Common myeloid progenitor, CD34-positive (primary cell): ENCODE data around the gene SEC61A2.

Source experiments
- CTCF ChIA-PET: fragments of 350-600 bp; sonication (Branson Sonifier 250); formaldehyde crosslinking; loops from one replicate; lab custom pipeline; 2021; ENCODE audit warnings: antibody characterized with exemption; lab: Charles Lee
- POLR2A ChIA-PET: fragments of 350-600 bp; sonication (Branson Sonifier 250); formaldehyde crosslinking; loops from one replicate; lab custom pipeline; 2021; ENCODE audit warnings: antibody characterized with exemption; lab: Charles Lee
- DNase-seq, 3 donors: peaks; one replicate each; pipeline versions ENCODE4 v3.0.0 to v3.0.0-alpha.2; 2013
- H3K27ac ChIP-seq, 2 experiments: 1 replicate in 1 of 2; 2 replicates in 1 of 2; pipeline ENCODE4 v1.7.0; 2013; ENCODE audit warnings: inconsistent platforms in 2 of 2, low read length in 2 of 2, mild to moderate bottlenecking in 2 of 2, low read depth in 1 of 2, moderate library complexity in 1 of 2; ENCODE audit not compliant: severe bottlenecking in 2 of 2, insufficient read depth in 1 of 2, poor library complexity in 1 of 2
- H3K27me3 ChIP-seq, 5 experiments: replicated peaks in 2 of 5; 1 replicate in 3 of 5; 2 replicates in 2 of 5; pipeline versions ENCODE4 v1.6.1 to v1.7.0; 2013; ENCODE audit warnings: low read length in 4 of 5, mild to moderate bottlenecking in 2 of 5, moderate library complexity in 2 of 5, inconsistent platforms in 1 of 5; ENCODE audit not compliant: insufficient read depth in 5 of 5, control insufficient read depth in 4 of 5
- H3K36me3 ChIP-seq, 4 experiments: 1 replicate in 2 of 4; 2 replicates in 2 of 4; pipeline versions ENCODE4 v1.6.1 to v1.7.0; 2013; ENCODE audit warnings: low read length in 3 of 4, control low read depth in 1 of 4, mild to moderate bottlenecking in 1 of 4; ENCODE audit not compliant: control insufficient read depth in 4 of 4, insufficient read depth in 4 of 4
- H3K4me1 ChIP-seq, 4 experiments: 1 replicate in 3 of 4; 2 replicates in 1 of 4; pipeline versions ENCODE4 v1.6.1 to v1.7.1; 2013; ENCODE audit warnings: low read length in 3 of 4, mild to moderate bottlenecking in 3 of 4, control low read depth in 1 of 4, inconsistent platforms in 1 of 4, moderate library complexity in 1 of 4; ENCODE audit not compliant: control insufficient read depth in 4 of 4, insufficient read depth in 4 of 4; ENCODE audit errors: control extremely low read depth in 1 of 4
- H3K4me3 ChIP-seq, 7 experiments: 1 replicate in 4 of 7; 2 replicates in 3 of 7; pipeline versions ENCODE4 v1.5.1 to v1.7.0; 2013; ENCODE audit warnings: mild to moderate bottlenecking in 7 of 7, low read length in 6 of 7, moderate library complexity in 6 of 7, inconsistent platforms in 2 of 7, low read depth in 2 of 7, control low read depth in 1 of 7; ENCODE audit not compliant: insufficient read depth in 4 of 7, control insufficient read depth in 1 of 7; ENCODE audit errors: extremely low read depth in 1 of 7
- H3K9me3 ChIP-seq, 5 experiments: 1 replicate in 4 of 5; 2 replicates in 1 of 5; pipeline versions ENCODE4 v1.6.1 to v1.7.1; 2013; ENCODE audit warnings: low read length in 4 of 5, mild to moderate bottlenecking in 2 of 5, inconsistent platforms in 1 of 5, low read depth in 1 of 5, moderate library complexity in 1 of 5; ENCODE audit not compliant: control insufficient read depth in 4 of 5, insufficient read depth in 2 of 5; ENCODE audit errors: control extremely low read depth in 1 of 5
- WGBS: methylation state at CpG from one replicate; pipeline ENCODE4 v1.1.5; 2013; ENCODE audit not compliant: insufficient coverage; 5-methylcytosine and 5-hydroxymethylcytosine counted together

SEC61A2 gene

GRCh38 chr10:12097791-12098190 lies 31.7 kb upstream of the SEC61A2 start:
- Histone ChIP-seq H3K36me3 (peaks cover 19 to 63% (median 43%) of the 10 kb centered on the region in 4 experiments), H3K9me3 (no peaks in the 10 kb centered on the region), H3K27ac (no peak overlapping the region), H3K4me1 (no peaks in the 10 kb centered on the region), H3K4me3 (no peak overlapping the region), H3K27me3 (no peaks in the 10 kb centered on the region)
- ChIA-PET POLR2A (no interaction called here), CTCF (interaction anchor here (0.6 to 2.4 kb wide), 2 partner anchors 10 to 949 kb away, joined by 3 to 7 read pairs; no protein-coding TSS in a partner anchor)
- DNase-seq, result no peak
- 97% methylated on average over 3 of the region's 5 CpGs for WGBS

GRCh38 chr10:12098966-12099365 lies 30.5 kb upstream of the SEC61A2 start:
- Histone ChIP-seq H3K27ac (no peak overlapping the region), H3K27me3 (no peaks in the 10 kb centered on the region), H3K4me1 (no peaks in the 10 kb centered on the region), H3K4me3 (no peak overlapping the region), H3K36me3 (peaks cover 17 to 61% (median 42%) of the 10 kb centered on the region in 4 experiments), H3K9me3 (no peaks in the 10 kb centered on the region)
- ChIA-PET POLR2A (no interaction called here), CTCF (interaction anchor here (2.4 kb wide), 1 partner anchor 9 kb away, joined by 7 read pairs; no protein-coding TSS in a partner anchor)
- no peak for DNase-seq
- WGBS, result 92% methylated on average over 2 of the region's 4 CpGs

- H3K4me1 ChIP-seq, result no peaks in the 10 kb centered on the region
- whole genome bisulfite sequencing, result 93% methylated on average over 3 of the region's 4 CpGs
- POLR2A ChIA-PET, result no interaction called here
- H3K4me3 ChIP-seq, result no peak overlapping the region
- H3K27ac ChIP-seq, result no peak overlapping the region
- no peaks in the 10 kb centered on the region for H3K9me3 ChIP-seq
- peaks cover 18 to 70% (median 50%) of the 10 kb centered on the region in 4 experiments for H3K36me3 ChIP-seq
- H3K27me3 ChIP-seq, result no peaks in the 10 kb centered on the region
- DNase-seq, result no peak
- CTCF ChIA-PET, result no interaction called here
Measured at GRCh38 chr10:12103802-12104201, 25.7 kb upstream of the SEC61A2 start.

- ChIA-PET POLR2A (no interaction called here), CTCF (interaction anchor here (2.8 kb wide), 1 partner anchor 10 kb away, joined by 7 read pairs; no protein-coding TSS in a partner anchor)
- H3K4me3 ChIP-seq, result no peak overlapping the region
- 90% methylated on average over 14 of the region's 14 CpGs for WGBS
- DNase-seq, result no peak
- H3K9me3 ChIP-seq, result no peaks in the 10 kb centered on the region
- peaks cover 0 to 17% (median 7%) of the 10 kb centered on the region in 4 experiments for H3K4me1 ChIP-seq
- H3K27me3 ChIP-seq, result no peaks in the 10 kb centered on the region
- no peak overlapping the region for H3K27ac ChIP-seq
- H3K36me3 ChIP-seq, result peaks cover 10 to 63% (median 42%) of the 10 kb centered on the region in 4 experiments
Measured at GRCh38 chr10:12107781-12108180, 21.7 kb upstream of the SEC61A2 start.

GRCh38 chr10:12109286-12109685 lies 20.2 kb upstream of the SEC61A2 start:
- Histone ChIP-seq H3K4me1 (peaks cover 0 to 25% (median 11%) of the 10 kb centered on the region in 4 experiments), H3K27me3 (no peaks in the 10 kb centered on the region), H3K36me3 (peaks cover 7 to 57% (median 39%) of the 10 kb centered on the region in 4 experiments), H3K4me3 (no peak overlapping the region), H3K9me3 (no peaks in the 10 kb centered on the region), H3K27ac (no peak overlapping the region)
- ChIA-PET CTCF (interaction anchor here (2.8 kb wide), 1 partner anchor 11 kb away, joined by 7 read pairs; no protein-coding TSS in a partner anchor), POLR2A (no interaction called here)
- no peak for DNase-seq
- 100% methylated on average over 5 of the region's 5 CpGs for WGBS

- H3K4me3 ChIP-seq, result no peak overlapping the region
- peaks cover 5 to 42% (median 29%) of the 10 kb centered on the region in 4 experiments for H3K36me3 ChIP-seq
- H3K27ac ChIP-seq, result no peak overlapping the region
- ChIA-PET CTCF (interaction anchor here (1.1 kb wide), 1 partner anchor 104 kb away, joined by 3 read pairs; no protein-coding TSS in a partner anchor), POLR2A (no interaction called here)
- peaks cover 0 to 25% (median 11%) of the 10 kb centered on the region in 4 experiments for H3K4me1 ChIP-seq
- no peak for DNase-seq
- no peaks in the 10 kb centered on the region for H3K27me3 ChIP-seq
- H3K9me3 ChIP-seq, result no peaks in the 10 kb centered on the region
Measured at GRCh38 chr10:12111528-12111927, 17.9 kb upstream of the SEC61A2 start.

GRCh38 chr10:12113627-12114026 lies 15.8 kb upstream of the SEC61A2 start:
- ChIA-PET CTCF (no interaction called here), POLR2A (no interaction called here)

More at GRCh38 chr10:12113627-12114026, 15.8 kb upstream of the SEC61A2 start:
- peaks cover 8 to 35% (median 27%) of the 10 kb centered on the region in 4 experiments for H3K36me3 ChIP-seq
- no peak overlapping the region for H3K27ac ChIP-seq
- no peaks in the 10 kb centered on the region for H3K27me3 ChIP-seq
- H3K9me3 ChIP-seq, result no peaks in the 10 kb centered on the region
- DNase-seq, result no peak
- H3K4me3 ChIP-seq, result no peak overlapping the region
- peaks cover 0 to 25% (median 11%) of the 10 kb centered on the region in 4 experiments for H3K4me1 ChIP-seq
- 93% methylated on average over 2 of the region's 2 CpGs for WGBS
